ENCODE data around the gene PLCD1.

Gene PLCD1

GRCh38 chr3:37957539-37957936 lies 71.9 kb downstream of the PLCD1 start:
- no peak for TF ChIP-seq PPARA (CRISPR knock-in tag; IDR thresholded peaks at IDR 0.05; ENCODE audit: borderline replicate concordance)
- TF ChIP-seq ZFP30 (CRISPR knock-in tag; IDR thresholded peaks at IDR 0.05), result no peak
- no peak for TF ChIP-seq ZNF8 (CRISPR knock-in tag; IDR thresholded peaks at IDR 0.05)
- no peak for TF ChIP-seq TCF4 (CRISPR knock-in tag; IDR thresholded peaks at IDR 0.05; ENCODE audit: borderline replicate concordance)
- no peak for TF ChIP-seq SNAI2 (CRISPR knock-in tag; IDR thresholded peaks at IDR 0.05)
- no peak for TF ChIP-seq RARB (CRISPR knock-in tag; IDR thresholded peaks at IDR 0.05)
- no peak for TF ChIP-seq TOX (CRISPR knock-in tag; IDR thresholded peaks at IDR 0.05; ENCODE audit: borderline replicate concordance)
- no peak for TF ChIP-seq ESRRG (CRISPR knock-in tag; IDR thresholded peaks at IDR 0.05)
- no peak for ATAC-seq

Data from SK-N-SH treated with all-trans-retinoic acid at 6 μM for 48 hours (cell line).